HG02588 (cell line): ENCODE data around the gene ZNF768.

ENCODE experiments used
- ATAC-seq: cut with Tn5 transposase; IDR thresholded peaks from one replicate; pipeline ENCODE4 v1.9.1; 2021; ENCODE audit warnings: mild to moderate bottlenecking, moderate library complexity; ENCODE audit not compliant: unreplicated experiment

Gene ZNF768

GRCh38 chr16:30474684-30475083 is 51.7 kb downstream of the ZNF768 start:
- ATAC-seq = no peak

- ATAC-seq = no peak
These were observed 52.3 kb downstream of the ZNF768 start for GRCh38 chr16:30474074-30474452.
